ENCODE measurements around the gene NUMBL.

GRCh38 chr19:40735013-40735771 lies 44.7 kb upstream of the NUMBL start:
- TF ChIP-seq CTCF (IDR thresholded peaks at IDR 0.05; ENCODE audit: insufficient read depth, low read length, poor library complexity, severe bottlenecking) (no peak), EZH2phosphoT487 (conservative IDR thresholded peaks at IDR 0.05; ENCODE audit: low read length) (no peak)

All from SU-DHL-6 (cell line).